Psoas muscle (tissue), 8 donors: ENCODE measurements around the gene IL1F10. TPM values are rescaled to one million over a fixed set of nuclear protein-coding genes. Genes with fewer than 3 reads are reported as not detected.

Source experiments
- ATAC-seq, 4 donors: fragments of 200-7000 bp; cut with Tn5 transposase; one replicate each; pipeline ENCODE4 v1.9.1; 2020; ENCODE audit warnings: moderate library complexity in 3 of 4, mild to moderate bottlenecking in 2 of 4
- DNase-seq, 2 donors: peaks; one replicate each; pipeline ENCODE4 v3.0.0-alpha.2; 2020
- H3K27ac ChIP-seq: fragments of 200-600 bp; one replicate; pipeline ENCODE4 v1.8.0; 2022
- H3K27me3 ChIP-seq, 3 donors: fragments of 200-600 bp in 1 of 3; one replicate each; pipeline versions ENCODE4 v1.6.1 to v1.8.0; 2013 to 2022; ENCODE audit warnings: low read length in 2 of 3, mild to moderate bottlenecking in 2 of 3, moderate library complexity in 1 of 3; ENCODE audit not compliant: insufficient read depth in 3 of 3
- H3K36me3 ChIP-seq, 2 donors: fragments of 200-600 bp in 1 of 2; one replicate each; pipeline versions ENCODE4 v1.6.1 to v1.8.0; 2013 to 2022; ENCODE audit warnings: low read depth in 1 of 2, mild to moderate bottlenecking in 1 of 2, moderate library complexity in 1 of 2; ENCODE audit not compliant: insufficient read depth in 1 of 2
- H3K4me1 ChIP-seq: fragments of 200-600 bp; one replicate; pipeline ENCODE4 v1.8.0; 2022
- H3K4me3 ChIP-seq: fragments of 200-600 bp; one replicate; pipeline ENCODE4 v1.8.0; 2022; ENCODE audit warnings: mild to moderate bottlenecking
- H3K9me3 ChIP-seq: fragments of 200-600 bp; one replicate; pipeline ENCODE4 v1.8.0; 2022
- WGBS, 3 donors: extraction: QIAGEN DNeasy Blood & Tissue Kit; methylation state at CpG; one replicate each; pipeline versions ENCODE4 v1.1.6 to v1.1.7; 2013; 5-methylcytosine and 5-hydroxymethylcytosine counted together
- intact Hi-C, 2 donors: fragments of 100-400 bp; cut with DNase I; formaldehyde crosslinking; loops; one replicate each; pipeline versions ENCODE4 v1.11.0 to v1.14.2; 2022
- polyA plus RNA-seq, 3 donors: library from polyadenylated mRNA; stranded (reverse); fragments of 200-250 nt; gene quantifications; one replicate each; pipeline ENCODE4 v1.2.3, GENCODE V29; 2013
- total RNA-seq, 4 donors: library from RNA; stranded (reverse); fragmentation: NEBNext Ultra II Directional in 2 of 4; extraction: Animal tissue kit (Norgen Biotek cat#: 25700) in 2 of 4; gene quantifications; one replicate each; pipeline versions ENCODE4 v1.2.1 to v1.2.4, GENCODE V29; 2021 to 2023
- TF ChIP-seq, protein P1 (sequence below): fragments of 200-600 bp; IDR thresholded peaks from one replicate; pipeline ENCODE4 v1.8.0; 2022; ENCODE audit warnings: antibody characterized with exemption
- donor health status: healthy with polysubstance abuse.
- donor health status: DM: no; HTN: no; CAD: no; lungs with moderate emphysema.
- donor health status: Bipolar disorder and iron deficiency.
- donor health status: healthy.
- donor health status: DM: yes; HTN: yes; CAD: no.
- donor health status: DM: no; HTN: no; CAD: no.
- donor health status: DM: no; HTN: no; CAD: no.
- donor health status: DM: yes; HTN: yes; CAD: no.

The IL1F10 gene
- total and polyA plus RNA-seq, 7 donors = not detected

- no peak for ATAC-seq
- 92 to 94% (median 92%) methylated on average over 37 to 38 of the region's 38 CpGs for WGBS, 3 donors
- no peaks in the 10 kb centered on the region for H3K27me3 ChIP-seq
- no peak overlapping the region for H3K27ac ChIP-seq
- DNase-seq = no peak
- no peaks in the 10 kb centered on the region for H3K36me3 ChIP-seq
- TF ChIP-seq, protein P1, sequence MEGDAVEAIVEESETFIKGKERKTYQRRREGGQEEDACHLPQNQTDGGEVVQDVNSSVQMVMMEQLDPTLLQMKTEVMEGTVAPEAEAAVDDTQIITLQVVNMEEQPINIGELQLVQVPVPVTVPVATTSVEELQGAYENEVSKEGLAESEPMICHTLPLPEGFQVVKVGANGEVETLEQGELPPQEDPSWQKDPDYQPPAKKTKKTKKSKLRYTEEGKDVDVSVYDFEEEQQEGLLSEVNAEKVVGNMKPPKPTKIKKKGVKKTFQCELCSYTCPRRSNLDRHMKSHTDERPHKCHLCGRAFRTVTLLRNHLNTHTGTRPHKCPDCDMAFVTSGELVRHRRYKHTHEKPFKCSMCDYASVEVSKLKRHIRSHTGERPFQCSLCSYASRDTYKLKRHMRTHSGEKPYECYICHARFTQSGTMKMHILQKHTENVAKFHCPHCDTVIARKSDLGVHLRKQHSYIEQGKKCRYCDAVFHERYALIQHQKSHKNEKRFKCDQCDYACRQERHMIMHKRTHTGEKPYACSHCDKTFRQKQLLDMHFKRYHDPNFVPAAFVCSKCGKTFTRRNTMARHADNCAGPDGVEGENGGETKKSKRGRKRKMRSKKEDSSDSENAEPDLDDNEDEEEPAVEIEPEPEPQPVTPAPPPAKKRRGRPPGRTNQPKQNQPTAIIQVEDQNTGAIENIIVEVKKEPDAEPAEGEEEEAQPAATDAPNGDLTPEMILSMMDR = no peak
- H3K4me3 ChIP-seq = no peak overlapping the region
- H3K9me3 ChIP-seq = no peaks in the 10 kb centered on the region
- no peaks in the 10 kb centered on the region for H3K4me1 ChIP-seq
- intact Hi-C loops = no loop called here
These were observed 16.6 kb upstream of the IL1F10 start for GRCh38 chr2:113050921-113051895.

GRCh38 chr2:113052396-113052917 lies 15.3 kb upstream of the IL1F10 start, which contains the start of gene IL36B:
Gene IL36B, minus strand, starts transcription at chr2:113052867.
- DNase-seq (no peak), ATAC-seq (no peak)
- no peaks in the 10 kb centered on the region for H3K27me3 ChIP-seq
- H3K4me1 ChIP-seq = no peaks in the 10 kb centered on the region
- TF ChIP-seq, protein P1 = no peak
- intact Hi-C loops = no loop called here
- 65 to 77% (median 70%) methylated on average over 6 of the region's 6 CpGs for WGBS, 3 donors
- no peak within 1 kb of the TSS for H3K4me3 ChIP-seq
- H3K36me3 ChIP-seq = no peaks in the 10 kb centered on the region
- no peaks in the 10 kb centered on the region for H3K9me3 ChIP-seq
- H3K27ac ChIP-seq = no peak within 1 kb of the TSS

- H3K4me3 ChIP-seq = no peak overlapping the region
- DNase-seq (no peak), ATAC-seq (no peak)
- TF ChIP-seq, protein P1 = no peak
- no peaks in the 10 kb centered on the region for H3K36me3 ChIP-seq
- 63 to 69% (median 68%) methylated on average over 3 of the region's 3 CpGs for whole genome bisulfite sequencing, 3 donors
- no peaks in the 10 kb centered on the region for H3K9me3 ChIP-seq
- H3K27ac ChIP-seq = no peak overlapping the region
- no peaks in the 10 kb centered on the region for H3K4me1 ChIP-seq
- intact Hi-C loops = no loop called here
- H3K27me3 ChIP-seq = no peaks in the 10 kb centered on the region
These were observed 14.1 kb upstream of the IL1F10 start for GRCh38 chr2:113053666-113054065.

DNA sequence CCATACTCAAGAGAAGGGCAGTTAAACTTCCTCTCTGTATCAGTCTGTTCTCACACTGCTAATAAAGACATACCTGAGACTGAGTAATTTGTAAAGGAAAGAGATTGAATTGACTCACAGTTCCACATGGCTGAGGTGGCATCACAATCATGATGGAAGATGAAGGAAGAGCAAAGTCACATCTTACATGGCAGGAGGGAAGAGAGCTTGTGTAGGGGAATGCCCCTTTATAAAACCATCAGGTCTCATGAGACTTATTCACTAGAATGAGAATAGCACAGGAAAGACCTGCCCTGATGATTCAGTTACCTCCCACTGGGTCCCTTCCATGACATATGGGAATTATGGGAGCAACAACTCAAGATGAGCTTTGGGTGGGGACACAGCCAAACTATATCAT lies 13.7 kb upstream of the IL1F10 start:
- DNase-seq = no peak
- intact Hi-C loops = no loop called here
- ATAC-seq = no peak
- H3K4me1 ChIP-seq = no peaks in the 10 kb centered on the region
- no peak overlapping the region for H3K27ac ChIP-seq
- no peaks in the 10 kb centered on the region for H3K27me3 ChIP-seq
- TF ChIP-seq, protein P1 = no peak
- no peaks in the 10 kb centered on the region for H3K36me3 ChIP-seq
- no peaks in the 10 kb centered on the region for H3K9me3 ChIP-seq
- no peak overlapping the region for H3K4me3 ChIP-seq
